ENCODE measurements around the gene SND1. TPM values are rescaled to one million over a fixed set of nuclear protein-coding genes. Genes with fewer than 3 reads are reported as not detected.

Gene SND1
- total and polyA plus RNA-seq, 4 donors, result 59.4 to 214 (median 84.1) TPM

GRCh38 chr7:127678947-127679346, 27.0 kb downstream of the SND1 start:
- TF ChIP-seq REST (IDR thresholded peaks at IDR 0.05), result no peak
- TF ChIP-seq TAF1 (conservative IDR thresholded peaks at IDR 0.05), result no peak
- no peak for TF ChIP-seq ZBTB33 (IDR thresholded peaks at IDR 0.05)
- no peak for TF ChIP-seq MAX (IDR thresholded peaks at IDR 0.05)
- no peak for TF ChIP-seq FOXA2 (IDR thresholded peaks at IDR 0.05)
- no peak for TF ChIP-seq CTCF (IDR thresholded peaks at IDR 0.05; ENCODE audit: low read depth, low read length, missing input control)
- TF ChIP-seq ATF3 (IDR thresholded peaks at IDR 0.05), result no peak
- no peak for TF ChIP-seq RAD21 (IDR thresholded peaks at IDR 0.05)
- no peak for TF ChIP-seq HNF4G (IDR thresholded peaks at IDR 0.05)
- TF ChIP-seq EGR1 (IDR thresholded peaks at IDR 0.05; ENCODE audit: low read depth in 2 of 2), result no peak
- Histone ChIP-seq H3K27me3 (ENCODE audit: control insufficient read depth in 4 of 4, insufficient read depth in 4 of 4, low read length in 3 of 4) (no peaks in the 10 kb centered on the region), H3K9ac (ENCODE audit: low read depth in 1 of 2, low read length in 2 of 2) (no peak overlapping the region), H3K36me3 (ENCODE audit: control insufficient read depth in 4 of 4, insufficient read depth in 3 of 4, low read depth in 1 of 4, low read length in 3 of 4) (peaks cover 0 to 8% (median 4%) of the 10 kb centered on the region in 4 donors), H3K27ac (ENCODE audit: low read depth in 1 of 2, low read length in 2 of 2) (no peak overlapping the region), H3K4me1 (ENCODE audit: control insufficient read depth in 4 of 4, insufficient read depth in 4 of 4, low read length in 3 of 4) (peaks cover 2 to 17% (median 2%) of the 10 kb centered on the region in 4 donors), H3K9me3 (ENCODE audit: control insufficient read depth in 4 of 4, low read length in 3 of 4) (no peaks in the 10 kb centered on the region), H3K4me3 (ENCODE audit: low read depth in 1 of 3, low read length in 3 of 3) (no peak overlapping the region)
- WGBS, result 99% methylated on average over 3 of the region's 3 CpGs
- no peak for DNase-seq (ENCODE audit: low spot score)

- peaks cover 0 to 5% (median 2%) of the 10 kb centered on the region in 4 donors for H3K36me3 ChIP-seq (ENCODE audit: control insufficient read depth in 4 of 4, insufficient read depth in 3 of 4, low read depth in 1 of 4, low read length in 3 of 4)
- no peak overlapping the region for H3K9ac ChIP-seq (ENCODE audit: low read depth in 1 of 2, low read length in 2 of 2)
- peaks cover 2 to 15% (median 4%) of the 10 kb centered on the region in 4 donors for H3K4me1 ChIP-seq (ENCODE audit: control insufficient read depth in 4 of 4, insufficient read depth in 4 of 4, low read length in 3 of 4)
- no peak for DNase-seq (ENCODE audit: low spot score)
- H3K27ac ChIP-seq (ENCODE audit: low read depth in 1 of 2, low read length in 2 of 2), result no peak overlapping the region
- no peak overlapping the region for H3K4me3 ChIP-seq (ENCODE audit: low read depth in 1 of 3, low read length in 3 of 3)
- H3K9me3 ChIP-seq (ENCODE audit: control insufficient read depth in 4 of 4, low read length in 3 of 4), result no peaks in the 10 kb centered on the region
- 98% methylated on average over 3 of the region's 3 CpGs for WGBS
- no peaks in the 10 kb centered on the region for H3K27me3 ChIP-seq (ENCODE audit: control insufficient read depth in 4 of 4, insufficient read depth in 4 of 4, low read length in 3 of 4)
- TF ChIP-seq NR2F2 (IDR thresholded peaks at IDR 0.05) (no peak), MAX (IDR thresholded peaks at IDR 0.05) (no peak), EGR1 (IDR thresholded peaks at IDR 0.05; ENCODE audit: low read depth in 2 of 2) (no peak), CTCF (IDR thresholded peaks at IDR 0.05; ENCODE audit: low read depth, low read length, missing input control) (no peak), RXRA (IDR thresholded peaks at IDR 0.05) (no peak), SP1 (IDR thresholded peaks at IDR 0.05) (no peak), HNF4G (IDR thresholded peaks at IDR 0.05) (no peak), ATF3 (IDR thresholded peaks at IDR 0.05) (no peak), FOXA2 (IDR thresholded peaks at IDR 0.05) (no peak), YY1 (IDR thresholded peaks at IDR 0.05) (no peak), ZBTB33 (IDR thresholded peaks at IDR 0.05) (no peak), TAF1 (conservative IDR thresholded peaks at IDR 0.05) (no peak), HNF4A (conservative IDR thresholded peaks at IDR 0.05) (no peak), GABPA (IDR thresholded peaks at IDR 0.05 in 1 of 2, conservative IDR thresholded peaks at IDR 0.05 in 1 of 2) (no peak), RAD21 (IDR thresholded peaks at IDR 0.05) (no peak), FOXA1 (IDR thresholded peaks at IDR 0.05) (no peak)
These were observed 29.0 kb downstream of the SND1 start for GRCh38 chr7:127680983-127681382.

Measured in liver (tissue), 9 donors.